ENCODE measurements around the gene LARP4B. TPM values are rescaled to one million over a fixed set of nuclear protein-coding genes. Genes with fewer than 3 reads are reported as not detected.

LARP4B gene
- total RNA-seq, 1 experiment from 2014 or later, result 122 TPM

GRCh38 chr10:797179-797578 is 134.3 kb downstream of the LARP4B start:
- RAD21 ChIA-PET (ENCODE audit: low non-redundant PET in 1 of 2, low total read pairs in 2 of 2, uncharacterized antibody in 2 of 2, unreplicated experiment in 2 of 2), result no interaction called here
- Histone ChIP-seq H4K20me1 (ENCODE audit: insufficient read depth) (no peaks in the 10 kb centered on the region), H3K27ac (ENCODE audit: low read depth, low read length) (no peak overlapping the region), H3K4me1 (ENCODE audit: control insufficient read depth in 1 of 2, insufficient read depth in 2 of 2, low read length in 2 of 2) (no peaks in the 10 kb centered on the region), H3K79me2 (ENCODE audit: insufficient read depth, low read length) (no peaks in the 10 kb centered on the region), H3K9me3 (ENCODE audit: control insufficient read depth in 1 of 2, insufficient read depth in 1 of 2, low read depth in 1 of 2, low read length in 2 of 2) (peaks cover 4 to 6% of the 10 kb centered on the region in 2 experiments; a peak in 1 of 4 replicates), H3K9ac (ENCODE audit: low read length) (no peak overlapping the region), H3K4me3 (replicated peaks in 1 of 2; ENCODE audit: low read depth in 1 of 2, low read length in 2 of 2) (no peak overlapping the region), H2AFZ (ENCODE audit: low read depth, low read length, poor library complexity, severe bottlenecking) (no peak overlapping the region), H3K36me3 (ENCODE audit: control insufficient read depth in 1 of 2, insufficient read depth in 2 of 2, low read length in 2 of 2) (no peaks in the 10 kb centered on the region), H3K4me2 (ENCODE audit: low read length) (no peak overlapping the region), H3K9me2 (ENCODE audit: insufficient read depth) (no peaks in the 10 kb centered on the region), H3K27me3 (ENCODE audit: insufficient read depth, low read length) (no peaks in the 10 kb centered on the region)
- no peak for TF ChIP-seq POLR2A (IDR thresholded peaks at IDR 0.05; ENCODE audit: borderline replicate concordance, extremely low read depth, insufficient read depth, insufficient read length)
- no peak for TF ChIP-seq RAD21 (IDR thresholded peaks at IDR 0.05; ENCODE audit: low read depth)
- no peak for TF ChIP-seq EGR1 (IDR thresholded peaks at IDR 0.05; ENCODE audit: low read depth)
- ATAC-seq, result no peak
- no TSS peak for BruUV-seq (replicated peaks)
- no peak for DNase-seq (ENCODE audit: low read depth, low spot score)
- POLR2A ChIA-PET, result no interaction called here
- intact Hi-C loops (cut with micrococcal nuclease), result no loop called here
- CTCF ChIA-PET, result no interaction called here

- BruUV-seq (replicated peaks), result no TSS peak
- ChIA-PET CTCF (no interaction called here), RAD21 (ENCODE audit: low non-redundant PET in 1 of 2, low total read pairs in 2 of 2, uncharacterized antibody in 2 of 2, unreplicated experiment in 2 of 2) (no interaction called here)
Measured at GRCh38 chr10:796233-796632, 135.3 kb downstream of the LARP4B start.

More at GRCh38 chr10:796233-796632, 135.3 kb downstream of the LARP4B start:
- TF ChIP-seq REST (IDR thresholded peaks at IDR 0.05; ENCODE audit: low read depth), result no peak
- ATAC-seq (no peak), DNase-seq (ENCODE audit: low read depth, low spot score) (no peak)
- Histone ChIP-seq H3K27ac (ENCODE audit: low read depth, low read length) (no peak overlapping the region), H3K4me2 (ENCODE audit: low read length) (no peak overlapping the region), H3K4me3 (replicated peaks in 1 of 2; ENCODE audit: low read depth in 1 of 2, low read length in 2 of 2) (no peak overlapping the region), H2AFZ (ENCODE audit: low read depth, low read length, poor library complexity, severe bottlenecking) (no peak overlapping the region), H3K79me2 (ENCODE audit: insufficient read depth, low read length) (no peaks in the 10 kb centered on the region), H3K9me2 (ENCODE audit: insufficient read depth) (no peaks in the 10 kb centered on the region), H4K20me1 (ENCODE audit: insufficient read depth) (no peaks in the 10 kb centered on the region), H3K27me3 (ENCODE audit: insufficient read depth, low read length) (no peaks in the 10 kb centered on the region), H3K9ac (ENCODE audit: low read length) (no peak overlapping the region), H3K9me3 (ENCODE audit: control insufficient read depth in 1 of 2, insufficient read depth in 1 of 2, low read depth in 1 of 2, low read length in 2 of 2) (peaks cover 4 to 6% of the 10 kb centered on the region in 2 experiments; a peak in 1 of 4 replicates), H3K36me3 (ENCODE audit: control insufficient read depth in 1 of 2, insufficient read depth in 2 of 2, low read length in 2 of 2) (no peaks in the 10 kb centered on the region), H3K4me1 (ENCODE audit: control insufficient read depth in 1 of 2, insufficient read depth in 2 of 2, low read length in 2 of 2) (no peaks in the 10 kb centered on the region)
- intact Hi-C loops (cut with micrococcal nuclease), result no loop called here
- POLR2A ChIA-PET, result no interaction called here

All from HCT116 (cell line).